Measurements from ENCODE around the gene ANKRD60.
A peak's percentile ranks its signal among the peaks of the same experiment; 100 is the strongest.

ANKRD60 gene

DNA sequence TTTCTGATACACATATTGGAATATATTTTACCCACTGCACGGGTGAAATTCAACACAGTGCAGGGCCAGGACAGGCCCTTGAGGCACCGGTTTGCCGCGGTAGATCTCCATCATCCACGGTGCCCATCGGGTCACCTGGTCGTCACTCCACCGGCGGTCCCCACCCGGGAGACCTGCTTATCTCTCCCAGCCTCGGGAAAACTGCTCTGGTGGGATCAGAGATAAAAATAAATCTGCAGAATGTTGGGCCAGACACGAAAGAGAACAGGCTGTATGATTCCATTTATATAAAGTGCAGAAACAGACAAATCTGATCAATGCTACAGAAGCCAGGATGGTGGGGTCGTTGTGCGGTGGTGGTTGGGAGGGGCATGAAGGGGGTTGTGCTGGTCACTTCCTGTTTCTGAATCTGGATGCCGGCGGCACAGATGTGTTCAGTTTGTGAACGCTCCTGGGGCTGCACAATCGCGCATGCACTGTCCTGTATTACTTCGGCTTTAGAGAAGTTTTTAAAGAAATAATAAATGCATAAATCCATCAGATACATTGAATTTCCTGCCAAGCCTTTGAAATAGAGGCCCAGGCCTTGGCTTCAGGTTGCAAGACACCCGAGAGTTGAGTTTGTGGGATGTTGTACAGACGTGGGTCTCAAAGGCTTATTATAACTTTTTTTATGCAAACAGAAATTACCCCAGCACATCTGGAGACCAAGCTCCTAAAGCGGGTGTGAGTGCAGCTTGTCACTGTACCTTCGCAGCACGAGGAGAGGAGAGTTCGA is 54.3 kb downstream of the ANKRD60 start:
- no peak overlapping the region for H3K4me3 ChIP-seq (ENCODE audit: low read length)
- DNase-seq (ENCODE audit: low read depth, low spot score), result peak; percentile 54

GRCh38 chr20:58173091-58173490 is 55.4 kb downstream of the ANKRD60 start:
- H3K4me3 ChIP-seq (ENCODE audit: low read length), result no peak overlapping the region
- no peak for DNase-seq (ENCODE audit: low read depth, low spot score)

GRCh38 chr20:58171796-58172425 is 56.5 kb downstream of the ANKRD60 start:
- peak; percentile 43 for DNase-seq (ENCODE audit: low read depth, low spot score)
- H3K4me3 ChIP-seq (ENCODE audit: low read length), result no peak overlapping the region

GRCh38 chr20:58169450-58169849 is 59.0 kb downstream of the ANKRD60 start:
- H3K4me3 ChIP-seq (ENCODE audit: low read length), result no peak overlapping the region
- DNase-seq (ENCODE audit: low read depth, low spot score), result no peak

DNA sequence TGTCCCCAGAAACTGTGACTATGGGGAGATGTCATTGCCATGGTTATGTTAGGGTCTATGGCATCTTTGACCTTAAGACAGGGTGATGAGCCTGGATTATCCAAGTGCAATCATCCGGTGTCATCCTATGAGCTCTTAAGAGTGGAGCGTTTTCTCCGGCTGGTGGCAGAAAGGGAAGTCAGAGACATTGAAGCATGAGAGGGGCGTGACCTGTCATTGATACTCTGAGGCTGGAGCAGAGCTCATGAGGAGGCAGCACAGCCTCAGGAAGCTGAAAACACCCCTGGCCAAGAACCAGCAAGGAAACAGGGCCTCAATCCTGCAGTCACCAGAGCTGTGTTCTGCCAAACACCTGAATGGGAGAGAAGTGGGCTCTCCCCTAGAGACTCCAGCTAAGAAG is 59.6 kb downstream of the ANKRD60 start:
- no peak for DNase-seq (ENCODE audit: low read depth, low spot score)
- no peak overlapping the region for H3K4me3 ChIP-seq (ENCODE audit: low read length)

- no peak for DNase-seq (ENCODE audit: low read depth, low spot score)
- H3K4me3 ChIP-seq (ENCODE audit: low read length), result no peak overlapping the region
These were observed 60.7 kb downstream of the ANKRD60 start for GRCh38 chr20:58167759-58168158.
